Testis (tissue), 5 donors: ENCODE data around the gene NKX2-3. TPM values are rescaled to one million over a fixed set of nuclear protein-coding genes. Genes with fewer than 3 reads are reported as not detected.

Experiments used
- DNase-seq: peaks from one replicate; pipeline ENCODE4 v3.0.0-alpha.2; 2019
- H3K27ac ChIP-seq, 2 donors: fragments of 200-600 bp; sonication (generic); one replicate each; pipeline ENCODE4 v1.5.1; 2019
- H3K27me3 ChIP-seq: fragments of 200-600 bp; sonication (generic); one replicate; pipeline ENCODE4 v1.5.1; 2019
- H3K36me3 ChIP-seq: fragments of 200-600 bp; sonication (generic); one replicate; pipeline ENCODE4 v1.5.1; 2017; ENCODE audit warnings: low read depth; ENCODE audit errors: missing control alignments
- H3K4me1 ChIP-seq: fragments of 200-600 bp; sonication (generic); one replicate; pipeline ENCODE4 v1.5.1; 2019
- H3K4me3 ChIP-seq, 2 donors: fragments of 200-600 bp; sonication (generic); one replicate each; pipeline ENCODE4 v1.5.1; 2017 to 2019
- H3K9me3 ChIP-seq: fragments of 200-600 bp; sonication (generic); one replicate; pipeline ENCODE4 v1.5.1; 2017
- CTCF ChIP-seq, 3 experiments: fragments of 450-650 bp in 2 of 3; fragments of 200-600 bp in 1 of 3; sonication (generic) in 1 of 3; IDR thresholded peaks; one replicate each; pipeline ENCODE4 v1.5.1; 2016 to 2019; ENCODE audit warnings: antibody characterized with exemption in 3 of 3, mild to moderate bottlenecking in 2 of 3, moderate library complexity in 1 of 3
- POLR2A ChIP-seq: fragments of 450-650 bp; IDR thresholded peaks from one replicate; pipeline ENCODE4 v1.6.1; 2017; ENCODE audit warnings: antibody characterized with exemption, mild to moderate bottlenecking, moderate library complexity
- WGBS, 2 donors: methylation state at CpG; one replicate each; pipeline ENCODE4 v1.1.5; 2018; 5-methylcytosine and 5-hydroxymethylcytosine counted together
- intact Hi-C: fragments of 100-400 bp; cut with DNase I; formaldehyde crosslinking; loops from one replicate; pipeline ENCODE4 v1.15.1; 2023; ENCODE audit warnings: low total_unique reads
- long read RNA-seq, 2 donors: transcript quantifications; one replicate each; lab custom pipeline, GENCODE V29; 2026
- polyA plus RNA-seq: library from polyadenylated mRNA; stranded (reverse); fragments of 350-450 nt; fragmentation: Illumina TruSeq; extraction: RNeasy Lipid Tissue Mini Kit (QIAGEN cat#74804); gene quantifications from one replicate; pipeline ENCODE4 v1.2.3, GENCODE V29; 2014; ENCODE audit warnings: low read depth, low replicate concordance; ENCODE audit not compliant: insufficient read depth
- total RNA-seq, 2 donors: library from RNA; depleted of rRNA; stranded (reverse); fragments of >200 nt; gene quantifications; one replicate each; pipeline ENCODE4 v1.2.3, GENCODE V29; 2016

Gene NKX2-3
- total RNA-seq (under 1 TPM; 0.19 to 0.24 TPM), polyA plus RNA-seq (0.16 TPM)
- long read RNA-seq, donor 1: 0 reads
- long read RNA-seq, donor 2: 0 reads

DNA sequence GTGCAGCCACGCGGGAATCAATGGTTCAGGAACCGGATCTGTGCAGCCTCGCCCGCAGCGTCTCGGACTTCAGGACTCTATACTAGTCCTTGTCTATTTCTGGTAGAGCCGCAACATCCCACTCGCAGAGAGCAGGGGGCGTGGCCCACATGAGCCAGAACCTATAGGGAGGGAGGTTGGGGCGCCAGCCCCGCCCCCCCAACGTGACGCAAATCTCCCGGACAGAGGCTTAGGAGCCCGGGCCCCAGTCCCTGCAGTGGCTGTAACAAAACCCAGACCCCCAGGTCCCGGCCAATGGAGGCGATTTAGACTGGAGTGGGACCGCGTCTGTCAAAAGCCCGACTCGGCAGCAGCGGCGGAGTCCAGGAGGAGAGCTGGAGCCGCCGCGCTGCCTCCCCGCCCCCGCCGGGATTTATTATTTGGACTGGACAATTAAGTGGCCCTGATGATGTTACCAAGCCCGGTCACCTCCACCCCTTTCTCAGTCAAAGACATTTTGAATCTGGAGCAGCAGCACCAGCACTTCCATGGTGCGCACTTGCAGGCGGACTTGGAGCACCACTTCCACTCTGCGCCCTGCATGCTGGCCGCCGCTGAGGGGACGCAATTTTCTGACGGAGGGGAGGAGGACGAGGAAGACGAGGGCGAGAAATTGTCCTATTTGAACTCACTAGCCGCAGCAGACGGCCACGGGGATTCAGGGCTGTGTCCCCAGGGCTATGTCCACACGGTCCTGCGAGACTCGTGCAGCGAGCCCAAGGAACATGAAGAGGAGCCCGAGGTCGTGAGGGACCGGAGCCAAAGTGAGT lies at the start of gene NKX2-3:
Gene NKX2-3, plus strand, starts transcription at position 256 of the 809 bp plus-strand sequence. Its CDS starts 190 bp downstream, at position 446.
- H3K36me3 ChIP-seq: no peaks in the 10 kb centered on the region
- no peak within 1 kb of the TSS for H3K27ac ChIP-seq
- peak; percentile 76 for DNase-seq
- WGBS, 2 donors: 3 to 4% methylated on average over 20 to 48 of the region's 51 CpGs
- H3K4me1 ChIP-seq: peaks cover 9% of the 10 kb centered on the region
- H3K27me3 ChIP-seq: peaks cover 10% of the 10 kb centered on the region
- TF ChIP-seq CTCF (IDR thresholded peaks at IDR 0.05) (no peak), POLR2A (no peak)
- intact Hi-C loops: no loop called here
- no peak within 1 kb of the TSS for H3K4me3 ChIP-seq
- H3K9me3 ChIP-seq: no peaks in the 10 kb centered on the region

GRCh38 chr10:99484626-99485581 lies 47.8 kb upstream of the NKX2-3 start:
- Histone ChIP-seq H3K9me3 (no peaks in the 10 kb centered on the region), H3K27me3 (no peaks in the 10 kb centered on the region), H3K4me1 (no peaks in the 10 kb centered on the region), H3K4me3 (no peak overlapping the region), H3K27ac (no peak overlapping the region), H3K36me3 (no peaks in the 10 kb centered on the region)
- DNase-seq: no peak
- intact Hi-C loops: no loop called here
- WGBS, 2 donors: 46 to 53% methylated on average over 27 of the region's 27 CpGs
- TF ChIP-seq CTCF (IDR thresholded peaks at IDR 0.05) (no peak), POLR2A (no peak)

GRCh38 chr10:99487125-99487807 lies 45.5 kb upstream of the NKX2-3 start:
- H3K27me3 ChIP-seq: no peaks in the 10 kb centered on the region
- H3K9me3 ChIP-seq: no peaks in the 10 kb centered on the region
- H3K27ac ChIP-seq: no peak overlapping the region
- H3K4me3 ChIP-seq: no peak overlapping the region
- WGBS, 2 donors: 82 to 89% methylated on average over 5 of the region's 5 CpGs
- H3K4me1 ChIP-seq: no peaks in the 10 kb centered on the region
- intact Hi-C loops: no loop called here
- no peak for TF ChIP-seq POLR2A
- no peak for TF ChIP-seq CTCF (IDR thresholded peaks at IDR 0.05)
- DNase-seq: no peak
- H3K36me3 ChIP-seq: no peaks in the 10 kb centered on the region

DNA sequence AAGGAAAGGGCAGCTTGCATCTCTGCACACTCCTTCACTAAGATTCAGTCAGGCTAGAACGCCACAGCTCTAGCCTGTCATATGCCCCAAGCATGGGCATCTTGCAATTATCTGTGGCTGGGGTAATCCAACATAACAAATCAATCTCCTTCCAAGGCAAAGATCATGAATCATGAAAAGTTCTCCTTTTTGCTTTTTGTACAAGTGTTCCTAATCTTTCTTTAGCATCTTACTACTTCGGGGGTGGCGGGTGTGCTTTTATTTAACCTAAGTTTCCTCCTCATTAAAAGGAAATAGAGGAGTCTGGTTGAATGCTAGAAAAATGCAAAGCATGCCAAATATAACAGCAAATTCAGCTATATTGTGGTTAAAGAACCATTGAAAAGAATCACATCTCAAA lies 43.5 kb upstream of the NKX2-3 start:
- WGBS, 2 donors: 50 to 55% methylated on average over 3 of the region's 3 CpGs
- no peak overlapping the region for H3K27ac ChIP-seq
- DNase-seq: no peak
- no peak overlapping the region for H3K4me3 ChIP-seq
- intact Hi-C loops: no loop called here
- H3K4me1 ChIP-seq: no peaks in the 10 kb centered on the region
- H3K27me3 ChIP-seq: no peaks in the 10 kb centered on the region
- no peaks in the 10 kb centered on the region for H3K36me3 ChIP-seq
- no peaks in the 10 kb centered on the region for H3K9me3 ChIP-seq
- TF ChIP-seq CTCF (IDR thresholded peaks at IDR 0.05) (no peak), POLR2A (no peak)
